Mesothelial cell of epicardium (in vitro differentiated cells): ENCODE measurements around the gene PPP6R3. TPM values are rescaled to one million over a fixed set of nuclear protein-coding genes. Genes with fewer than 3 reads are reported as not detected.
"Not testable (repeated sequence)": the region's sequence is repeated elsewhere in the genome, so short reads cannot be mapped to it uniquely, and the experiment has no call there.

Source experiments
- DNase-seq, 2 experiments: peaks; one replicate each; pipeline ENCODE4 v3.0.0; 2021; ENCODE audit warnings: low spot score in 2 of 2; ENCODE audit not compliant: unreplicated experiment in 2 of 2
- H3K27ac Mint-ChIP-seq: 2 replicates; pipeline ENCODE4 v1.8.0; 2021; ENCODE audit warnings: mixed read lengths
- H3K27me3 Mint-ChIP-seq: 2 replicates; pipeline ENCODE4 v1.8.0; 2021; ENCODE audit warnings: low read depth, mixed read lengths
- H3K36me3 Mint-ChIP-seq: 2 replicates; pipeline ENCODE4 v1.8.0; 2021; ENCODE audit warnings: mixed read lengths
- H3K4me1 Mint-ChIP-seq: 2 replicates; pipeline ENCODE4 v1.8.0; 2021; ENCODE audit warnings: mixed read lengths
- H3K4me3 Mint-ChIP-seq: 2 replicates; pipeline ENCODE4 v1.8.0; 2021; ENCODE audit warnings: mild to moderate bottlenecking, moderate library complexity, mixed read lengths
- H3K9me3 Mint-ChIP-seq: 2 replicates; pipeline ENCODE4 v1.8.0; 2021; ENCODE audit warnings: mixed read lengths
- total RNA-seq: library from RNA; stranded (reverse); gene quantifications from 3 replicates; pipeline ENCODE4 v1.2.1, GENCODE V29; 2021
- TF ChIP-seq, protein P1 (sequence below): fragments of 200-600 bp; sonication (generic); IDR thresholded peaks from one replicate; pipeline ENCODE4 v1.5.0; 2021; ENCODE audit warnings: antibody characterized with exemption; ENCODE audit not compliant: unreplicated experiment

The PPP6R3 gene
- total RNA-seq, 1 donor from 2014 or later, result 137 TPM

DNA sequence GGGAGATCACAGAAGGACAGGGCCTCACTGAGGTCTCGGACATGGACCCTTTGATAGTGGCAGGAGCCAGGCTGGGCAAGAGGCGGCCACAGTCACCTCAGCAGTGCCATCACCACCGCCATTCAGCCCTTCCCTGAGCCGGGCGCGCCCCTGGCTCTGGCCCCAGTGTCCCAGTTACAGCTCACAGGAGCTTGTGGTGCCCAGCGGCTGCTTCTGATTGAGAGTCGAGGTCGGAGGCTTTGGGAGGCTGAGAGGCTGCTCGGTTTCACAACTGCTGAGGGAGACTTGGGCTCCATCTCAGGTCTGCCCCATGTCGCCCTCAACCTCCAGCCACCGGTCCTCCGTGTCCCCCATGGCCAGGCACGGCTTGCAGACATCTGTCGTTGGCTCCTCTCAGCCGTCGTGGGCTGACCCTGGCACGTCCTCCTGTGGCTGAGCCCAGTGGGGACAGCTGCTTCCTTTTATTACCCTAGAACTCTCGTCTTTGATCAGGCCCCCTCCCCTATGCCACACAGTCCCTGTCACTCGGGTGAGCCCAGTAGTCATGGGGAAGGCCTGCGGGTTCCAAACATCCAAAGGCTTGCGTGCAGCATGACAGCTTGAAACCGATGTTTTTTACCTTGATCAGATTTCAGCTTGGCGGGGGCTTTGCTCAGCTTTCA lies 28.4 kb upstream of the PPP6R3 start:
- TF ChIP-seq, protein P1, sequence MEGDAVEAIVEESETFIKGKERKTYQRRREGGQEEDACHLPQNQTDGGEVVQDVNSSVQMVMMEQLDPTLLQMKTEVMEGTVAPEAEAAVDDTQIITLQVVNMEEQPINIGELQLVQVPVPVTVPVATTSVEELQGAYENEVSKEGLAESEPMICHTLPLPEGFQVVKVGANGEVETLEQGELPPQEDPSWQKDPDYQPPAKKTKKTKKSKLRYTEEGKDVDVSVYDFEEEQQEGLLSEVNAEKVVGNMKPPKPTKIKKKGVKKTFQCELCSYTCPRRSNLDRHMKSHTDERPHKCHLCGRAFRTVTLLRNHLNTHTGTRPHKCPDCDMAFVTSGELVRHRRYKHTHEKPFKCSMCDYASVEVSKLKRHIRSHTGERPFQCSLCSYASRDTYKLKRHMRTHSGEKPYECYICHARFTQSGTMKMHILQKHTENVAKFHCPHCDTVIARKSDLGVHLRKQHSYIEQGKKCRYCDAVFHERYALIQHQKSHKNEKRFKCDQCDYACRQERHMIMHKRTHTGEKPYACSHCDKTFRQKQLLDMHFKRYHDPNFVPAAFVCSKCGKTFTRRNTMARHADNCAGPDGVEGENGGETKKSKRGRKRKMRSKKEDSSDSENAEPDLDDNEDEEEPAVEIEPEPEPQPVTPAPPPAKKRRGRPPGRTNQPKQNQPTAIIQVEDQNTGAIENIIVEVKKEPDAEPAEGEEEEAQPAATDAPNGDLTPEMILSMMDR, result no peak

DNA sequence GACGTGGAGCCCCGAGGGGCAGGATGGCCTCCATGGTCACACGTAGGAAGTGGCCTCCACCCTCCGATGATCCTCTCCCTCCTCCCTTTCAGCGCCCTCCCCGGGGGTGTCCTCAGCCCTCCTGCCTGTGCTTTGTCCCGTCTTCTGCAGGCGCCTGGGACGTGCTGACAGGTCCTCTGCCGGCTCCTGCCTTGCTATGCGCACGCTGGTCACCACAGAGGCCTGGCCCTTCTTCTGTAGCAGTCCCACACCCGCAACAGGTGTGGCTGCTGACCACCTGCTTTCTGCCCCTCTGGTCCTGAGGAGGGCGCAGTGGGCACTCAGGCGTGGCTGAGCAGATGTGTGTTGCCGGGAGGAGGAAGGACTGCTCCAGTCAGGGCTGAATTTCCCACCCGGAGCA lies 27.7 kb upstream of the PPP6R3 start:
- no peak for DNase-seq
- Mint-ChIP-seq H3K4me1 (no peaks in the 10 kb centered on the region), H3K27ac (no peak overlapping the region), H3K27me3 (no peaks in the 10 kb centered on the region), H3K36me3 (peaks cover 34% of the 10 kb centered on the region), H3K9me3 (peaks cover 16% of the 10 kb centered on the region), H3K4me3 (no peak overlapping the region)
- TF ChIP-seq, protein P1, result no peak

More for the DNA sequence above, 28.4 kb upstream of the PPP6R3 start:
- no peak overlapping the region for H3K4me3 Mint-ChIP-seq
- no peaks in the 10 kb centered on the region for H3K27me3 Mint-ChIP-seq
- peaks cover 37% of the 10 kb centered on the region for H3K36me3 Mint-ChIP-seq
- peaks cover 16% of the 10 kb centered on the region for H3K9me3 Mint-ChIP-seq
- H3K4me1 Mint-ChIP-seq, result no peaks in the 10 kb centered on the region
- H3K27ac Mint-ChIP-seq, result no peak overlapping the region
- no peak for DNase-seq

DNA sequence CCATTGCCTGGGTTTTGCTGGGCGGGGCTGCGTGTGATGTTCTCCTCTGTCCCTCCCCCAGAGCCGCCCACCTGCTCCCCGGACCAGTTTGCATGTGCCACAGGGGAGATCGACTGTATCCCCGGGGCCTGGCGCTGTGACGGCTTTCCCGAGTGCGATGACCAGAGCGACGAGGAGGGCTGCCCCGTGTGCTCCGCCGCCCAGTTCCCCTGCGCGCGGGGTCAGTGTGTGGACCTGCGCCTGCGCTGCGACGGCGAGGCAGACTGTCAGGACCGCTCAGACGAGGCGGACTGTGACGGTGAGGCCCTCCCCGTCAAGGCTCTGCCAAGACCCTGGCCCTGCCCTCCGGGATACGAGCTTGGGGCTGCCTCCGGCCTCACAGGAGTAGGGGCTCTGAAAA lies 27.0 kb upstream of the PPP6R3 start:
- Mint-ChIP-seq H3K9me3 (peaks cover 11% of the 10 kb centered on the region), H3K27ac (no peak overlapping the region), H3K4me1 (no peaks in the 10 kb centered on the region), H3K36me3 (peaks cover 33% of the 10 kb centered on the region), H3K27me3 (no peaks in the 10 kb centered on the region), H3K4me3 (no peak overlapping the region)
- DNase-seq, result no peak
- TF ChIP-seq, protein P1, result no peak

DNA sequence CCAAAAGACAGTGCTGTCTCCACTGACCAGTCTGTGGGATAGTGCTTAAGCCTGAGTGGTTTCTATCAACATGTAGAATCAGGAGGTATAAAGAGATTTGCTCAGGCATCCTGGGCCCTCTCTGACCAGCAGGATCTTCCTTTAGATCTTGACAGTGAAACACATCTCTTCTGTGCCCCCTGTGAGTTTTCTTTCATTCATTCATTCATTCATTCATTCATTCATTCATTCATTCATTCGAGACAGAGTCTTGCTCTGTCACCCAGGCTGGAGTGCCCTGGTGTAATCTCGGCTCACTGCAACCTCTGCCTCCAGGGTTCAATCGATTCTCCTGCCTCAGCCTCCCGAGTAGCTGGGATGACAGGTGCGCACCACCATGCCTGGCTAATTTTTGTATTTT lies 26.4 kb upstream of the PPP6R3 start:
- not testable (repeated sequence) for DNase-seq, H3K27me3 Mint-ChIP-seq, H3K4me3 Mint-ChIP-seq, H3K4me1 Mint-ChIP-seq, H3K9me3 Mint-ChIP-seq, H3K27ac Mint-ChIP-seq
- peaks cover 30% of the 10 kb centered on the region for H3K36me3 Mint-ChIP-seq

DNA sequence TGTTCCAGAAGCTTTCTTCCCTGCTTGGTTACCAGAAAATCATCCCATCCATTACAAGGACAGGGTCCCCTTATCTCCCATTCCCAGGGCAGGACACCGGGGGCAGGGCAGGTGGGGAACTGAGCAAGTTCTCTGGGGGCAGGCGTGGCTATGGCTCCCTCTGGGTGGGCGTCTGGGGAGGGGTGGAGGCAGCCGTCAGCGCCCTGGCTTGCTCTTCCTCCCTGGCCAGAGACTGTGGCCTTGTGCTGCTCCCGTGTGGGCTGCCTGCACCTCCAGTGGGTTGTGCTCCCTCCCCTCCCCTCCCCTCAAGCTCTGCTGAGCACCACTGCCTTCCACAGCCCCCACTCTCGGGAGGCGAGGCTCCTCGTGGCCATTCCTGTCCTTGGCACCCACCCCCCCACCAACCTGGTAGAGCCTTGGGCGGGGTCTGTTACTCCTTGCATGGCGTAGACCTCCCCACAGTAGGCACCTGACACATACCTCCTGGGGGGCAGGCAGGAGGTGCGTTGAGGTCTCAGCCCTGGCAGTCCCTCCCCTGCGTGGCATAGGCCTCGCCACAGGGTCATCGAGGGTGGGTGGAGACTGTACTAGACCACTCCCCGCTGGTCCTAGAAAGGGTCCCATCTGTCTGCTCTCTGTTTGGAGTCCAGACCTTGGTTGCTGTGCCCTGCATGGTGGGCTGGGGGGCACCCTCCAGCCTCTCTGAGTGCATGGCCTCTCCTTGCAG lies 24.2 kb upstream of the PPP6R3 start:
- no peaks in the 10 kb centered on the region for H3K4me1 Mint-ChIP-seq
- no peaks in the 10 kb centered on the region for H3K9me3 Mint-ChIP-seq
- peaks cover 18% of the 10 kb centered on the region for H3K36me3 Mint-ChIP-seq
- no peaks in the 10 kb centered on the region for H3K27me3 Mint-ChIP-seq
- no peak overlapping the region for H3K4me3 Mint-ChIP-seq
- no peak for DNase-seq
- TF ChIP-seq, protein P1, result no peak
- H3K27ac Mint-ChIP-seq, result no peak overlapping the region

DNA sequence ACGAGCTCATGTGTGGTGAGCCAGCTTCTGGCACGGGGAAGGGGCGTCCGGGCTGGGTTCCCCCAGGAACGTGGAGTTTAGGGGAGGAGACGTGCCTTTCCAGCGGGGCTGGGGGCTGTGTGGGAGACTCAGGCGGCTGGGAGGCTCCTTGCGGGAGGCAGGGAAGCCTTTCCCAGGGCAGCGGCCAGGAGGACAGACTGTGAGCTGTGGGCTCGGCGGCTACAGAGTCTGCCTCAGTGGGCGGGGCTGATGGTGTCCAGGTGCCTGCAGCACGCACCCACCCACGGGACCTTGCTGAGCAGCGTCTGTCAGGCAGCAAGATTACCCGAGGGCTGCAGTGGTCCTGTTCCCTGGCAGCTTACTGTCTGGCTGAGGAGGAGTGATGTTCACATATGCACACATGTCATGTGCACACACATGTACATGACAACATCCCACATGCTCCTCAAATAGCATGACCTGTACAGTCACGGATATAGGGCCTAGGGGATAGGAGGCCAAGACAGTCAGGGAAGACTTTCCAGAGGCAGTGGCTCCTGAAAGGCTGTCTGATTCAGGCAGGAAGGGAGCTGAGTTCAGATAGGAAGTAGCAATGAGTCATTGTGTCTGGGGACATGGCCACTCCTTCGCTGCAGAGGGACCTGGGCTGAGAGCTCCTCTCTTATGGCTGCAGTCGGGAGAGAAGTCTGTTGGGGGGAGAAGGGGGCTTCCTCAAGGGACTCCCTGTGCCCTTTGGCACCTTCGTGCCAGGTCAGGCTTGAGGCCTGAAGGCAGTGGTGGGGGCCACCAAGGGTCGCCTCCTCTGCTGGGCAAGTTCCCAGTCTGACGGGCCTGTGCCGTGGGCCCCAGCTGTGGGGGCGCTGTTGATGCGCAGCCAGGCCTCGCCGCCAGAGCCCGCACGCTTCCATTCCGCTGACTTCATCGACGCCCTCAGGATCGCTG lies 23.3 kb upstream of the PPP6R3 start:
- peak overlapping the region; percentile 43 for H3K27ac Mint-ChIP-seq
- no peak for DNase-seq

More for the DNA sequence above, 23.3 kb upstream of the PPP6R3 start:
- Mint-ChIP-seq H3K9me3 (no peaks in the 10 kb centered on the region), H3K36me3 (peaks cover 22% of the 10 kb centered on the region), H3K4me1 (peaks cover 5% of the 10 kb centered on the region), H3K4me3 (no peak overlapping the region), H3K27me3 (no peaks in the 10 kb centered on the region)
- TF ChIP-seq, protein P1, result no peak
